Lower leg skin (tissue), 3 donors: ENCODE data around the gene TPO.

Experiments
- POLR2A ChIP-seq, 2 donors: fragments of 450-650 bp; IDR thresholded peaks; one replicate each; pipeline ENCODE4 v1.6.1; 2016 to 2017; ENCODE audit warnings: antibody characterized with exemption in 2 of 2, mild to moderate bottlenecking in 1 of 2, moderate library complexity in 1 of 2
- TF ChIP-seq, protein P1 (sequence below), 3 donors: fragments of 450-650 bp; IDR thresholded peaks; one replicate each; pipeline ENCODE4 v1.5.1; 2016; ENCODE audit warnings: antibody characterized with exemption in 3 of 3, mild to moderate bottlenecking in 3 of 3, moderate library complexity in 2 of 3

DNA sequence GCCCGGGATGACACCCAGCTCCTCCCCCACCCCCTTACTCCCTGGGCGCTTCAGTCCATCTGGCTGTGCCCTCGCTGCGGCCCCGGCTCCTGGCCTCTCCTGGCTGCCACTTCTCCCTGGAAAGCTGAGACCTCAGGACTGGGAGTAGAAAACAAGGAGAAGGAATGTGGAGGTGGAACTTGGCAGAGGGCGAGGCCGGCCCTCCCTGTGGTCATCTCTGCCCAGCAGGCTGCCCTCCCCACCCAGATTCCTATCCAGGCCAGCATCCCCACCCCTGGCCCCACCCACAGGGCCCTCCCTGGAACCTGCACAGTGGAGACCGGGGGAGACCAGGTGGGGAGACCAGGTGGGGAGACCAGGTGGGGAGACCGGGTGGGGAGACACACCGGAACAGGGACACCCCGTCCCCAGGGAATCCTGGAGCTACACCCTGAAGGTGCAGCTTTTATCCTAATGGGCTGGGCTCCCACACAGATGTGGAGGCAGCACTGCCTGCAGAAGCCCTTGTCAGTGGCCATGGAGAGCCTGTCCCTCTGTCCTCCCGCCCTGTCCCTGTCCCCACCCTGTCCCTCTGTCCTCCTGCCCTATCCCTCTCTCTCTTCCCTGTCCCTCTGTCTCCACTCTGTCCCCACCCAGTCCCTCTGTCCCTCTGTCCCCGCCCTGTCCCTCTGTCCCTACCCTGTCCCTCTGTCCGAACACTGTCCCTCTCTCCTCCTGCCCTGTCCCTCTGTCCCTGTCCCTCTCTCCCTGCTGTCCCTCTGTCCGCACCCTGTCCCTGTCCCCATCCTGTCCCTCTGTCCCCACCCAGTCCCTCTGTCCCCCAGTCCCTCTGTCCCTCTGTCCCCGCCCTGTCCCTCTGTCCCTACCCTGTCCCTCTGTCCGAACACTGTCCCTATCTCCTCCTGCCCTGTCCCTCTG lies 173.9 kb downstream of the TPO start:
- TF ChIP-seq, protein P1, sequence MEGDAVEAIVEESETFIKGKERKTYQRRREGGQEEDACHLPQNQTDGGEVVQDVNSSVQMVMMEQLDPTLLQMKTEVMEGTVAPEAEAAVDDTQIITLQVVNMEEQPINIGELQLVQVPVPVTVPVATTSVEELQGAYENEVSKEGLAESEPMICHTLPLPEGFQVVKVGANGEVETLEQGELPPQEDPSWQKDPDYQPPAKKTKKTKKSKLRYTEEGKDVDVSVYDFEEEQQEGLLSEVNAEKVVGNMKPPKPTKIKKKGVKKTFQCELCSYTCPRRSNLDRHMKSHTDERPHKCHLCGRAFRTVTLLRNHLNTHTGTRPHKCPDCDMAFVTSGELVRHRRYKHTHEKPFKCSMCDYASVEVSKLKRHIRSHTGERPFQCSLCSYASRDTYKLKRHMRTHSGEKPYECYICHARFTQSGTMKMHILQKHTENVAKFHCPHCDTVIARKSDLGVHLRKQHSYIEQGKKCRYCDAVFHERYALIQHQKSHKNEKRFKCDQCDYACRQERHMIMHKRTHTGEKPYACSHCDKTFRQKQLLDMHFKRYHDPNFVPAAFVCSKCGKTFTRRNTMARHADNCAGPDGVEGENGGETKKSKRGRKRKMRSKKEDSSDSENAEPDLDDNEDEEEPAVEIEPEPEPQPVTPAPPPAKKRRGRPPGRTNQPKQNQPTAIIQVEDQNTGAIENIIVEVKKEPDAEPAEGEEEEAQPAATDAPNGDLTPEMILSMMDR (IDR thresholded peaks at IDR 0.05), result no peak
- TF ChIP-seq POLR2A (IDR thresholded peaks at IDR 0.05), result no peak
